OCI-LY7 (cell line): Measurements from ENCODE around the gene LCMT1.

ENCODE experiments used
- EZH2phosphoT487 ChIP-seq: fragments of 200-600 bp; sonication (generic); IDR thresholded peaks from 2 replicates; pipeline ENCODE4 v1.6.1; 2018; ENCODE audit warnings: low read depth, borderline replicate concordance, mild to moderate bottlenecking, mixed run types, antibody characterized with exemption, low read length, moderate library complexity, mixed read lengths
- TF ChIP-seq, protein P1 (sequence below): fragments of 200-600 bp; sonication (generic); conservative IDR thresholded peaks from 2 replicates; pipeline ENCODE4 v1.5.1; 2014; ENCODE audit warnings: mild to moderate bottlenecking, antibody characterized with exemption, low read length, moderate library complexity, mixed read lengths

GRCh38 chr16:25177512-25177830 is 65.9 kb downstream of the LCMT1 start:
- TF ChIP-seq, protein P1, sequence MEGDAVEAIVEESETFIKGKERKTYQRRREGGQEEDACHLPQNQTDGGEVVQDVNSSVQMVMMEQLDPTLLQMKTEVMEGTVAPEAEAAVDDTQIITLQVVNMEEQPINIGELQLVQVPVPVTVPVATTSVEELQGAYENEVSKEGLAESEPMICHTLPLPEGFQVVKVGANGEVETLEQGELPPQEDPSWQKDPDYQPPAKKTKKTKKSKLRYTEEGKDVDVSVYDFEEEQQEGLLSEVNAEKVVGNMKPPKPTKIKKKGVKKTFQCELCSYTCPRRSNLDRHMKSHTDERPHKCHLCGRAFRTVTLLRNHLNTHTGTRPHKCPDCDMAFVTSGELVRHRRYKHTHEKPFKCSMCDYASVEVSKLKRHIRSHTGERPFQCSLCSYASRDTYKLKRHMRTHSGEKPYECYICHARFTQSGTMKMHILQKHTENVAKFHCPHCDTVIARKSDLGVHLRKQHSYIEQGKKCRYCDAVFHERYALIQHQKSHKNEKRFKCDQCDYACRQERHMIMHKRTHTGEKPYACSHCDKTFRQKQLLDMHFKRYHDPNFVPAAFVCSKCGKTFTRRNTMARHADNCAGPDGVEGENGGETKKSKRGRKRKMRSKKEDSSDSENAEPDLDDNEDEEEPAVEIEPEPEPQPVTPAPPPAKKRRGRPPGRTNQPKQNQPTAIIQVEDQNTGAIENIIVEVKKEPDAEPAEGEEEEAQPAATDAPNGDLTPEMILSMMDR, result no peak
- no peak for TF ChIP-seq EZH2phosphoT487
